NCI-H1930 (cell line): Measurements from ENCODE around the gene PRKG1.
A peak's percentile ranks its signal among the peaks of the same experiment; 100 is the strongest.

Source experiments
- DNase-seq, 2 experiments: peaks; one replicate each; lab custom pipeline; 2025; lab: John Stamatoyannopoulos, UW

Gene PRKG1

DNA sequence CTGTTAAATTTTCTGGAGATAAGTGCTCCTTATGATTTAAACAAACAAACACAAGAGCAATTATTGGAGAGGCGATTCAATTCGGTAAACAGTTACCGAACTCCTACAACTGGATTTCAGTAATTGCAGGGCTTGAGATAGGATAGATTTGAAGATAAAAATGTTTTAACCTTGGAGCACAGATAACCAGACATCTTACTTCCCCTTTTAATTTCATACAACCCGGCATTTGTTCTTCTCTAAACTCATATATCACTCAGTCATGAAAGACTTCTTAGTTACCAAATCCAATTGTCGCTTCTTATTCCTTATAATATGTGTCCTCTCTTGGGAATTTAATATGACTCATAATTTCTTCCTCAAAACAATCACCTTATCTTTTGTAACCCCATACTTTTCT is 861.1 kb downstream of the PRKG1 start:
- DNase-seq: no peak

DNA sequence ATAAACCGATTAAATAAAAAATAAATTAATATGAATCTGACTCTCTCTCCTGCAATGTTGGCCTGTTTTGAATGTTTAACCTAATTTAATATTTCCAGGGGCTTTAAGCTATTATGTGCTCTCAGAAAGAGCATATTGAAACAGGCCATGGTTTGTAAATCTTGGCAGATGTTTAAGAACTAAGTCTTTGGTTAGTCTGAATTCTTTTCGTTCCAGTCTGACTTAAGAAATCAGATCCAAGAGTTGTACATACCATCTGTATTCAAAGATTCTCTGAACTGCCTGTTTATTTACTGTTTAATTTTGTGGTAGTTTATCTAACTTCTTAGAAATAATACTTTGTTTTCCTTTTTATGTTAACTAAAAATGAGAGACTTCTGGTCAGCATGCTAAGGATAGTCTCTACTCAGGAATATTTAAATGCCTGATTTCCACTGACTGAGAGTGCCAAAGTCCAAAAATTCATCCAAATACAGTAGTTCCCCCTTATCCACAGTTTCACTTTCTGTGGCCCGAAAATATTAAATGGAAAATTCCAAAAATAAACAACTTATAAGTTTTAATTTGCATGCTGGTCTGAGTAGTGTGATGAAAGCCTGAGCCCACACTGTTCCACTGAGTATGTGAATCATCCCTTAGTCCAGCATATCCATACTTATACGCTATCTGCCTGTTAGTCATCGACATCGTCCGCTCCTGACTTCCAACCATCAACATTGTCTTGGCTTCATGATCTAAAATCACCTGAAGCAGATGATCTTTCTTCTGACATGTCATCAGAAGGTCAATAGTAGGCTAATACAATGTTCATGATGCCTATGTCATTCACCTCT is 863.2 kb downstream of the PRKG1 start:
- DNase-seq: no peak

DNA sequence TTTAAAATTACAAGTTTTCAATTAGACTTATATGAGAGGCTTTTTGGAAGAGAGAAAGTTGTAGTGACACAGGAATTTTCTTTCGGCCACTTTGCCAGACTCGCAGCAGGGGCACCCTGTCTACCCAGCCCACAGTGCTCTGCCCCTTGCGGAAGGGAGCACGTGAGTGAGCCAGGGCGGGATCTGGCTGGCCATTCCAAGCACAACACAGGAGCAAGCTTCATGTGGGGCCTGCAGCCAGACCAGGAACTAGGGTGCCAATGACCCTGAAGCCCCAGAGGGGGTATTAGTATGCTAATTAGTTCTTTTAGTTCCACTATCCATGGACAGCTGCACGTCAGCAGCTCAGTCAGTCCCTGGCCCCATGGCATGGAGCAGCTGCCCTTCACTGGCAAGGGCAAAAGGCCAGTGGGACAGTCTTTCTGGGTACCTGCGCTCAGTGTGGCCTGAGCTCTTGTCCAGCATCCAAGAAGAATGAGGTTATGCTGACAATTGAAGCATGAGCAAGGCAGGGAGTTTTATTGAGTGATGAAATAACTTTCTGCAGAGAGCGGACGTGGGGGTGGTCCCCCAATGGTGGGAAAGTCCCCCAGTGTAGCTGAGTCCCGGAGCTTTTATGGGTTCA is 876.2 kb downstream of the PRKG1 start:
- no peak for DNase-seq

DNA sequence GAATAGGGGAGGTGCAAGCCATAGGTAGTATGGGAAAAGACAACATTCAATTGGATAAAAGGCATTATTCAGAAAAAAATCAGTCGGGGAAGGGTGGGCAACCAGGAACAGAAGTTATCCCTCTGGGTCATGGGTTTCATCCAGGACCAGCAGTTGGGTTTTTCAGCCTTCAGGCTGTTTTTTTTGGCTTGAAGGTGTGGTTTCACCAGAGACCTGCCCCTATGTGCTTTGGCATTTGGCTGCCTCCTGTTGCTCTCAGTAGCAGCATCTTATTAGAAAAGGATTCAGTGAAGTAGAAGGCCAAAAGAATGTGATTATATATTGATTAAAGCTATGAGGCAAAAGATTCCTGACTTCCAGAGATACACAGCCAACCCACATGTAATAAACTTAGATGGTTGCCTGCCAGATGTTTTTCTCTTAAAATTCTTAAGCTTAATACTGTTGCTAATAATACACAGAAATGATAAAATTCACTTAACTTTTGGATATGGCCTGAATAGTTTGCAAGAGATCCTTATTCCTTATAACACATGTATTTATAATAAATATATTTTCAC is 876.8 kb downstream of the PRKG1 start:
- no peak for DNase-seq

GRCh38 chr10:51951601-51952000 is 877.3 kb downstream of the PRKG1 start:
- no peak for DNase-seq

DNA sequence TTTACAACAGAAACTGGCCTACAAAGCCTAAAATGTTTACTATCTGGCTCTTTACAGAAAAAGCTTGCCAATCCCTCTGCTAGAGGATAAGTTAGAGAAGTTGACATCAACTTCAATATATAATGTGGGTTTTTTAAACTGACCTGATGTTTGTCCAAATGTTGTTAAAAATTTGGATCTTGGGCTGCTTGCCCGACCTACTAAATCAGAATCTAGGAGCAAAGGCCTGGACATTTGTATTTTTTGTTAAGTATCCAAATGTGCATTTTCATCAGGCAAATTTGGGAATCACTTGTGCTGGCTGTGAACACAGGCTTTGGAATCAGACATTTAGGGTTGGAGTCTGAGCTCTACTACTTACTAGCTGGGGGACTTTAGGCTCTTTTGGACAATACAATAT is 877.8 kb downstream of the PRKG1 start:
- no peak for DNase-seq

- no peak for DNase-seq
These were observed 881.4 kb downstream of the PRKG1 start for GRCh38 chr10:51955696-51956095.

DNA sequence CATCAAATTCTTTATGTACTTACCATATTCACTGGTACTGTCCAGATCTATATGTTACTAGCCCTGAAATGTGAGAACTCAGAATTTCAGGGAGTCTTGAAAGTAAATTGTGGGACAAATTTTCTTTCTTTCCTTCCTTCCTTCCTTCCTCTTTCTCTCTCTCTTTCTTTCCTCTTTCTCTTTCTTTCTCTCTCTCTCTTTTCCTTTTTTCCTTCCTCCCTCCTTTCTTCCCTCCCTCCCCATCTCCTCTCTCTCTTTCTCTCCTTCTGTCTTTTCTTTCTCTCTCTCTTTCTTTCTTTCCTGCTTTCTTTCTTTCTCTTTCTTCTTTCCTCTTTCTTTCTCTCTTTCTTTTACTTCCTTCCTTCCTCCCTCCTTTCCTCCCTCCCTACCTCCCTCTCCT is 882.5 kb downstream of the PRKG1 start:
- no peak for DNase-seq

GRCh38 chr10:51960494-51960895 is 886.2 kb downstream of the PRKG1 start:
- DNase-seq: no peak

GRCh38 chr10:51961401-51961800 is 887.1 kb downstream of the PRKG1 start:
- DNase-seq: no peak

- DNase-seq: no peak
These were observed 890.3 kb downstream of the PRKG1 start for GRCh38 chr10:51964630-51965029.

GRCh38 chr10:51965451-51965850 is 891.2 kb downstream of the PRKG1 start:
- no peak for DNase-seq

- DNase-seq: no peak
These were observed 898.6 kb downstream of the PRKG1 start for GRCh38 chr10:51972733-51973346.

GRCh38 chr10:51980752-51981151 is 906.5 kb downstream of the PRKG1 start:
- DNase-seq: no peak

- DNase-seq: no peak
These were observed 907.4 kb downstream of the PRKG1 start for GRCh38 chr10:51981731-51982130.

DNA sequence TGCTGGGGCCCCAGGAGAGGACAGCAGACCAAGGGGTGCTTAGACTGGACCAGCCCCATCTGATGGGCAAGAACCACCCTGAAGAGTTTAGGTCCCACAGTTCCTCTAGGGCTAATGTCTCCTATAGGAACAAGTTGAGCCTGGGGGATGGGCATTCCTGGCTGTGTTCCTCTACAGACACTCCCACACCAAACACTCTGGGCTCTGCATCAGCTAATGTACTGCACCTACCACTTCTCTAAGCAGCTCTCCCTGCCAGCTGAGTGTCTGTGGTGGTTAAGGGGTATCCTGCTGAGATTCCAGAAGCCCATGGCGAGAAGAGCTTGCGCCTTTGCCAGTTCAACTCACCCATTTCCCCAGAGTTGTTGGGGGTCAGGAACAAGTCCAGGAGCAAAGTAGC is 909.2 kb downstream of the PRKG1 start:
- DNase-seq: no peak

GRCh38 chr10:51985336-51985735 is 911.0 kb downstream of the PRKG1 start:
- DNase-seq: no peak

DNA sequence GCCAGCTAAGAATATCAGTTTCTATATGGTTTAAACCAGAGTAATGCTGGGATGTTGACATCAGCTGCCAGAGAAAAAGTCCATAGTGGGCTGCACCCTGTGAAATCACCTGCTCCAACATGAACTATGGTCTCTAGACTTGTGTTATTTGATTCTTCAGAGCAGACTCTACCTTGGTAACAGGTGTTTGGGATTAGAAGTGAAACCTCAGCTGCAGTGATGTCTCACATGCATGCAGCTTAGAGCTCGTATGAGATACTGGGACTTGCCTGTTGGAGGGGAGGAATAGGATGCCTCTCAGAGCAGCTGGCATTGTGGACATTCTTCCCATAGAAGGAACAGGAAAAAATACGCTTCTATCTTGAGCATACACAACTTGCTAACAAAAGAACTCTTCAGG is 912.2 kb downstream of the PRKG1 start:
- no peak for DNase-seq

DNA sequence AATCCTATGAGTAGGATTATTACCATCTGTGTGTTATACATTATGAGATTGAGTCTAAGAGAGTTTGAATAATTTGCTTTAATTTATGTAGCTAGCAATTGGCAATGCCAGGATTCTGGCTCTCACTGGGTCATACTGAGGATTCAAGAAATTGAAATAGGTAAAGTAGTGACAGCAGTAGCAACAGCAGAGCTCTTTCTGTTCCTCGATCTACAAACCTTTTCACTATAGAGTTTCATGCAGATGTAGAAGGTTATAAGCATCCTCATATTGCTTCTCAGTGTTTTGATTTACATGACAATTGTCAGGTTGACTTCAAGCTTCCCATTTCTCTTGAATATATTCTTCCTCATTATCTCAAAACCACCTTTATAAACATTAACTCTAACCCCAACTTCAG is 919.2 kb downstream of the PRKG1 start:
- no peak for DNase-seq

DNA sequence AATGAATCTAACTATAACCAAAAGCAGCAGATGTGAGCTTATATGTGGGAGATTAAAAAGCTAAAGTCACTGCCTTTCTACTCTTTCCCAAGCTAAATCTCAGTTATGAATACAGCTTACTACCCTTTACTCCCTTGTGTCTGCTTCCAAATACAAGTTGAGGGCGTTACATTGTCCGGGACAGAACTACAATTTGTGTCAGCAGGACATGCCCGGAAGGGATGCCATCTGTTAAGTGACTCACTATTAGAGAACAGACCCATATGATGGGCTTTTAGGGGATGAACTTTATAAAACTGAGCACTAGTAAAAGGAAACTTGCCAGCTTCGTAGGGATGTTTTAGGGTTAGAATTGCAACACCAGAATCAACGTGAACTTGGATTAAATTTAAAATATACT is 924.8 kb downstream of the PRKG1 start:
- no peak for DNase-seq

DNA sequence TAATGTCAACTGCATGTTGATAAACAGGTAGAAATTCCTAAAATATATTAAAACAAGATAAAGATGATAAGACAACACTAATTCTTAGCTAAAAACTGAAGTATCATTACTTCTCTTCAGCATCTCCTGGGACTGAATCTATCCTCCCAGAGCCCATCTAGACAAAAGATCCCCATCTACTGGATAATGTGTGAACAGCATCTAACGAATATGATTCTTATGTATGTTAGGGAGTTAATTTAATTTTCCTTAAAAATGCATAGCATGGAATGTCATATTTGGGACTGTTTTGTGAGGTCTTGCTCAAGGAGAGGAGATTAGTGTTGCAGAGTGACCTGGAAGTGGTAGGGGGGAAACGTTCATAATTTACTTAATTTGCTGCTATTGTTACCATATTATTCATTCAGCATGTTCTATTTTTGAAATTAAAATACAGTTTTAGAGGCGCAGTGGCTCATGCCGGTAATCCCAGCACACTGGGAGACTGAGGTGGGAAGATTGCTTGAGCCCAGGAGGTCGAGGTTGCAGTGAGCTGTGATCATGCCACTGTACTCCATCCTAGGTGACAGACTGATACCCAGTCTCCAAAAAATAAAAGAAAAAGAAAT is 930.2 kb downstream of the PRKG1 start:
- peak in 1 of 2 experiments; percentile 0 for DNase-seq

- DNase-seq: no peak
These were observed 932.8 kb downstream of the PRKG1 start for GRCh38 chr10:52007091-52007490.

DNA sequence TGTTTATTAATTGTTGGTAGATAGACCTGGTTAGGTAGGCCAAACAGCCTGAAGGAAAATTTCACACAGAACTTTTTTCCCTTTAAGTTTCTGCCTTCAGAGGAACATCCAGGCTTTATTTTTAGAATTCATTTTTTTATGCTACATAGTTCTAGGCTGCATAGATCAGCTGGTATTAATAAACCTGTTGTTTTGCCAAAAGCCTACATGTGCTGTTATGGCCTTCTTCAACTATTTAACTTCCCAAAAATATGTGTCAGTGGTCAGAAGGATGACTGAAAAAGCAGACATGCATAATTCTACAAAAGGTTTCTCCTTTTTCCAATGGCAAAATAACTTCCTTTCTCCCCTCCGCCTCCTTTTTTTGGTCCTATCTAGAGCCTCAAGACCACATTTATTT is 936.8 kb downstream of the PRKG1 start:
- DNase-seq: no peak
